ENCODE results near the gene SMDT1.
"Not testable (repeated sequence)": the region's sequence is repeated elsewhere in the genome, so short reads cannot be mapped to it uniquely, and the experiment has no call there.

SMDT1 gene

GRCh38 chr22:42112793-42113192 lies 33.3 kb downstream of the SMDT1 start:
- not testable (repeated sequence) for DNase-seq

- no peak for DNase-seq
These were observed 35.2 kb downstream of the SMDT1 start for GRCh38 chr22:42114721-42115120.

GRCh38 chr22:42115420-42115830 lies 35.9 kb downstream of the SMDT1 start:
- not testable (repeated sequence) for DNase-seq

DNA sequence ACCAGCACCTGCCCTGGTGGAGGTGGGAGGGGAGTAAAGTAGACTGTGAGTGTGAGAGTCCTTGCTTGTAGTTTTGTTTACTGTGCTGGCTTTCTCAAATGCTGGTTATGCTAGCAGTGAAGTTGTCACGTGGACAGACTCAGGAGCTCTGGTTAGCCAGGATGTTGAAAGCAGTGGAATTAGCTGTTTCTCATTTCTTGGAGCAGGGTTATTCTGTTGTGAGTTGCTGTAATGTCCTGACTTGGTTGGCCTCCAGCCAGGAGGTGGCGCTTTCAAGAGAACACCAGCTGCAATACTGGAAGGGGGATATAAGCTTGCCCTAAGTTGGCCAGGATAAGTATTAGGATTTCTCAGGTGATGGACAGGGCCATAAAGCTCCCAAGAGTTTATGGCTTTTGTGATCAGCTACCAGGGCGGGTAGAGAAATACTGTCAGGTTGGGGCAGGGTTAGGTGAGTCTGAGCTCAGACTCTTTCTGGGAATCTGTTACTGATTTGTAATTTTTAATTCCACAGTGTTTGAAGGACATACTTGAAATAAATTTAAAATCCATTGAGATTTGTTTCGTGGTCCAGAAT lies 37.4 kb downstream of the SMDT1 start:
- DNase-seq, result no peak

DNA sequence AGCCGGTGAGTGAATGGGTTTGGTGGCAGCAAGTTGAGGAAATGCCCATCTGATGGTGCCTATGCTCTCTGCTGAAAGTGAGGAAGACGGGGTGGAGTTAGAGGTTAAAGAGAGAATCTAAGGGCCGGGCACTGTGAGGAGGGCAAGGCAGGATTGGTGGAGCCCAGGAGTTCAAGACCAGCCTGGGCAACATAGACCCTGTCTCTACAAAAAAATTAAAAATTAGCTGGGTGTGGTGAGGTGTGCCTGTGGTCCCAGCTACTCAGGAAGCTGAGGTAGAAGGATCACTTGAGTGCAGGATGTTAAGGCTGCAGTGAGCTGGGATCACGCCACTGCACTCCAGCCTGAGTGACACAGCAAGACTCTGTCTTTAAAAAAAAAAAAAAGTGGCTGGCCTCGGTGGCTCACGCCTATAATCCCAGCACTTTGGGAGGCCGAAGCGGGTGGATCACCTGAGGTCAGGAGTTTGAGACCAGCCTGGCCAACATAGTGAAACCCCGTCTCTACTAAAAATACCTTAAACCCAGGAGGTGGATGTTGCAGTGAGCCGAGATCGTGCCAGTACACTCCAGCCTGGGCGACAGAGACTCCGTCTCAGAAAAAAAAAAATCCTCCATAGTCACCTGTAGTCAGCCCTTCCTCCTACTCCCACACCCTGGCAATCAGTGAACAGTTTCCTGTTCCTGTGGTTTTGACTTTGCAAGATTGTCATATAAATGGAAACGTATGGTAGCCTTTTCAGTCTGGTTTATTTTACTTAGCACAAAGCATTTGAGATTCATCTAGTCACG lies 40.9 kb downstream of the SMDT1 start:
- DNase-seq, result not testable (repeated sequence)

DNA sequence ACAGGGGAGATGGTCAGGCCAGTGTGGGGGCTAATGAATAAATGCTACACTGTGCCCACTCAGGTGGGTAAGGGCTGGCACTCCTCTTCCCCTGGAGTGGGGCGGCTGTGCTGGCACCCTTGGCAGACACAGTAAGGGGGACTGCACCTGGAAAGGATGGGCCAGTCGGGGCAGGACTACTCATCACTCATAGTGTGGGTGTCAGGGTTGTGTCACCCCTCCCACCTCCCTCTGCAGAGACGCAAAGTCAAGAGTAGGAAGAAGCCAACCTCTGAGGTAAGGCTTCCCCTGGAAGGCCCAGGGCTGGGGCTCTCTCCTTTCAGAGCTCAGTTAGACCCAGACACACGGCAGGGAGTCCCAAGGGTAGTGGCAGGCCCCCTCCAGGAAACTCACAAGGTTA lies 44.0 kb downstream of the SMDT1 start:
- DNase-seq, result not testable (repeated sequence)

GRCh38 chr22:42127606-42128005 lies 48.1 kb downstream of the SMDT1 start:
- DNase-seq, result no peak

GRCh38 chr22:42128007-42128406 lies 48.5 kb downstream of the SMDT1 start:
- DNase-seq, result not testable (repeated sequence)

- peak; percentile 29 for DNase-seq
These were observed 49.5 kb downstream of the SMDT1 start for GRCh38 chr22:42128776-42129694.

DNA sequence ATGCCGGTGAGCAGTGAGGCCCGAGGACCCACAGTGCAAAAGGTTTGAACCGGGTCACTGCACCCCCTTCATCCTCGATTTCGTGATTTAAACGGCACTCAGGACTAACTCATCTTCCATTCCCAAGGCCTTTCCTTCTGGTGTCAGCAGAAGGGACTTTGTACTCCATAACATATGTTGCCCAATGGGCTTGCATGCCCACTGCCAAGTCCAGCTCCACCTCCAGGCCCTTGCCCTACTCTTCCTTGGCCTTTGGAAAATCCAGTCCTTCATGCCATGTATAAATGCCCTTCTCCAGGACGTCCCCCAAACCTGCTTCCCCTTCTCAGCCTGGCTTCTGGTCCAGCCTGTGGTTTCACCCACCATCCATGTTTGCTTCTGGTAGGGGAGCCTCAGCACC lies 50.7 kb downstream of the SMDT1 start:
- not testable (repeated sequence) for DNase-seq

- DNase-seq, result not testable (repeated sequence)
These were observed 51.3 kb downstream of the SMDT1 start, which contains the start of gene CYP2D6 for GRCh38 chr22:42130639-42131431. Gene CYP2D6 (minus strand): TSS chr22:42130810. CDS start chr22:42130791, 19 bp downstream.

- DNase-seq, result no peak
These were observed 52.1 kb downstream of the SMDT1 start for GRCh38 chr22:42131562-42131961.

- DNase-seq, result peak; percentile 3
These were observed 53.0 kb downstream of the SMDT1 start for GRCh38 chr22:42132457-42132856.

All from NCI-H2029 treated with DMSO at 0.1 percent for 48 hours (cell line).